A673 (cell line): Measurements from ENCODE around the gene TMIE.

Experiments
- EZH2 ChIP-seq: fragments of 200-600 bp; sonication (generic); IDR thresholded peaks from 2 replicates; pipeline ENCODE4 v1.6.1; 2017; ENCODE audit warnings: borderline replicate concordance, low read depth, mild to moderate bottlenecking, mixed read lengths, antibody characterized with exemption, low read length; ENCODE audit not compliant: poor library complexity, severe bottlenecking
- TF ChIP-seq, protein P1 (sequence below): fragments of 300-800, 200-600 bp; sonication (generic); conservative IDR thresholded peaks from 2 replicates; pipeline ENCODE4 v1.5.1; 2017; ENCODE audit warnings: low read depth, mild to moderate bottlenecking, antibody characterized with exemption, low read length, moderate library complexity, mixed read lengths

DNA sequence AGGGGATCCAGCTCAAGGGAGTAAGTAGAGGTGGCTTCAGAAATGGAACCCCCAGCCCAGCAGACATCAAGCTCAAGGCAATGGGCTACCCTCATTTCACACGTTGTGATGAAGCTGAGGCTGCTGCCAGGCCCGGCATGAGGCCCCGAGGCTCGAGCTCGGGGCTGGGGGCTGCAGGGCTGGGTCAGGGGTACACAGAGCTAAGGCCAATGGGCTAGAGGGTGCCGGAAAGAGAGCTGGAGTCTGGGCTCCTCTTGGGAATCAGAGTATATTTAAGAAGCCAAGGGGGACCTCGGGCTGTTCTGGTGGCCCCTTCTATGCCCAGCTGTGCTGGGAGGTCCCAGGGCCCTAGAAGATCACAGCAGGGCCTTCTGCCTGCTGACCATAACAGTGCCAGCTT is 9.0 kb downstream of the TMIE start:
- TF ChIP-seq, protein P1, sequence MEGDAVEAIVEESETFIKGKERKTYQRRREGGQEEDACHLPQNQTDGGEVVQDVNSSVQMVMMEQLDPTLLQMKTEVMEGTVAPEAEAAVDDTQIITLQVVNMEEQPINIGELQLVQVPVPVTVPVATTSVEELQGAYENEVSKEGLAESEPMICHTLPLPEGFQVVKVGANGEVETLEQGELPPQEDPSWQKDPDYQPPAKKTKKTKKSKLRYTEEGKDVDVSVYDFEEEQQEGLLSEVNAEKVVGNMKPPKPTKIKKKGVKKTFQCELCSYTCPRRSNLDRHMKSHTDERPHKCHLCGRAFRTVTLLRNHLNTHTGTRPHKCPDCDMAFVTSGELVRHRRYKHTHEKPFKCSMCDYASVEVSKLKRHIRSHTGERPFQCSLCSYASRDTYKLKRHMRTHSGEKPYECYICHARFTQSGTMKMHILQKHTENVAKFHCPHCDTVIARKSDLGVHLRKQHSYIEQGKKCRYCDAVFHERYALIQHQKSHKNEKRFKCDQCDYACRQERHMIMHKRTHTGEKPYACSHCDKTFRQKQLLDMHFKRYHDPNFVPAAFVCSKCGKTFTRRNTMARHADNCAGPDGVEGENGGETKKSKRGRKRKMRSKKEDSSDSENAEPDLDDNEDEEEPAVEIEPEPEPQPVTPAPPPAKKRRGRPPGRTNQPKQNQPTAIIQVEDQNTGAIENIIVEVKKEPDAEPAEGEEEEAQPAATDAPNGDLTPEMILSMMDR: no peak
- no peak for TF ChIP-seq EZH2
